GM19372 (cell line): ENCODE measurements around the gene ZNF384.

ENCODE experiments used
- ATAC-seq: cut with Tn5 transposase; IDR thresholded peaks from one replicate; pipeline ENCODE4 v1.9.1; 2021; ENCODE audit warnings: mild to moderate bottlenecking, low read depth, moderate library complexity; ENCODE audit not compliant: unreplicated experiment

Gene ZNF384

GRCh38 chr12:6699989-6700645, 10.9 kb upstream of the ZNF384 start:
- no peak for ATAC-seq

- no peak for ATAC-seq
These were observed 10.2 kb upstream of the ZNF384 start for GRCh38 chr12:6699259-6699988.

- ATAC-seq = no peak
These were observed 9.3 kb upstream of the ZNF384 start for GRCh38 chr12:6698352-6699046.

GRCh38 chr12:6697584-6698351, 8.6 kb upstream of the ZNF384 start:
- ATAC-seq = no peak

GRCh38 chr12:6696690-6697583, 7.8 kb upstream of the ZNF384 start:
- ATAC-seq = no peak

- ATAC-seq = no peak
These were observed 6.3 kb upstream of the ZNF384 start for GRCh38 chr12:6695313-6696045.

- no peak for ATAC-seq
These were observed 5.5 kb upstream of the ZNF384 start for GRCh38 chr12:6694701-6695100.

- no peak for ATAC-seq
These were observed 4.7 kb upstream of the ZNF384 start for GRCh38 chr12:6693832-6694355.

- ATAC-seq = no peak
These were observed 3.7 kb upstream of the ZNF384 start for GRCh38 chr12:6692888-6693287.

- ATAC-seq = no peak
These were observed 2.3 kb upstream of the ZNF384 start for GRCh38 chr12:6691473-6691872.

GRCh38 chr12:6688543-6688998, 604 bp downstream of the ZNF384 start:
- ATAC-seq = no peak

- no peak for ATAC-seq
These were observed 3.4 kb downstream of the ZNF384 start for GRCh38 chr12:6685814-6686213.

- ATAC-seq = no peak
These were observed 4.6 kb downstream of the ZNF384 start for GRCh38 chr12:6684609-6685008.

GRCh38 chr12:6676962-6677361, 12.2 kb downstream of the ZNF384 start:
- no peak for ATAC-seq

GRCh38 chr12:6672143-6672542, 17.0 kb downstream of the ZNF384 start:
- no peak for ATAC-seq

- no peak for ATAC-seq
These were observed 21.5 kb downstream of the ZNF384 start for GRCh38 chr12:6667559-6668210.

GRCh38 chr12:6666211-6666610, 23.0 kb downstream of the ZNF384 start:
- no peak for ATAC-seq

- no peak for ATAC-seq
These were observed 24.3 kb downstream of the ZNF384 start for GRCh38 chr12:6664902-6665301.
